HEK293 (cell line): ENCODE results near the gene SAMD14.
A peak's percentile ranks its signal among the peaks of the same experiment; 100 is the strongest.

ENCODE experiments used
- CTCF ChIA-PET: fragments of 350-600 bp; formaldehyde crosslinking; extraction: SDS; loops from one replicate; lab custom pipeline; 2021; ENCODE audit warnings: antibody characterized with exemption; lab: Yijun Ruan, JAX
- POLR2A ChIA-PET: fragments of 300-600 bp; formaldehyde crosslinking; extraction: SDS; loops from one replicate; lab custom pipeline; 2020; ENCODE audit warnings: antibody characterized with exemption, inconsistent platforms; lab: Yijun Ruan, JAX
- H3K27ac ChIP-seq: fragments of 200-500 bp; sonication (Bioruptor generic); 2 replicates; pipeline ENCODE4 v1.5.1; 2014; ENCODE audit warnings: low read depth, low read length, control low read depth, inconsistent platforms; ENCODE audit errors: extremely low read depth
- H3K36me3 ChIP-seq, 2 experiments: fragments of 200-500 bp in 1 of 2; sonication (Bioruptor generic) in 1 of 2; 1 replicate in 1 of 2; 2 replicates in 1 of 2; pipeline ENCODE4 v1.5.1; 2014 to 2017; ENCODE audit warnings: inconsistent platforms in 2 of 2, low read length in 2 of 2; ENCODE audit not compliant: control insufficient read depth in 2 of 2, insufficient read depth in 1 of 2
- H3K4me1 ChIP-seq: fragments of 200-500 bp; sonication (Bioruptor generic); 2 replicates; pipeline ENCODE4 v1.5.1; 2014; ENCODE audit warnings: mild to moderate bottlenecking, low read length, inconsistent platforms; ENCODE audit not compliant: control insufficient read depth, insufficient read depth
- H3K4me3 ChIP-seq: 2 replicates; pipeline ENCODE4 v1.5.1; 2011; ENCODE audit warnings: low read depth, mild to moderate bottlenecking, control low read depth, low read length, moderate library complexity
- H3K9me3 ChIP-seq: fragments of 200-500 bp; sonication (Bioruptor generic); 2 replicates; pipeline ENCODE4 v1.5.1; 2014; ENCODE audit warnings: low read depth, low read length, inconsistent platforms; ENCODE audit not compliant: control insufficient read depth, insufficient read depth
- ATF2 ChIP-seq: fragments of 450-650 bp; formaldehyde crosslinking; IDR thresholded peaks from 2 replicates; pipeline ENCODE4 v1.5.1; 2016; ENCODE audit warnings: missing biosample characterization, missing genetic modification characterization, low read depth
- BCL11A ChIP-seq: fragments of 450-650 bp; formaldehyde crosslinking; IDR thresholded peaks from 2 replicates; pipeline ENCODE4 v1.5.1; 2016; ENCODE audit warnings: low read depth, missing biosample characterization, missing genetic modification characterization
- GFI1B ChIP-seq: fragments of 450-650 bp; formaldehyde crosslinking; IDR thresholded peaks from 2 replicates; pipeline ENCODE4 v1.5.1; 2016; ENCODE audit warnings: missing biosample characterization, missing genetic modification characterization
- GLIS2 ChIP-seq: fragments of 450-650 bp; formaldehyde crosslinking; IDR thresholded peaks from 2 replicates; pipeline ENCODE4 v1.5.1; 2016; ENCODE audit warnings: missing biosample characterization, missing genetic modification characterization
- KLF1 ChIP-seq: fragments of 450-650 bp; formaldehyde crosslinking; IDR thresholded peaks from 2 replicates; pipeline ENCODE4 v1.5.1; 2016; ENCODE audit warnings: missing biosample characterization, missing genetic modification characterization
- KLF8 ChIP-seq: fragments of 450-650 bp; formaldehyde crosslinking; IDR thresholded peaks from 2 replicates; pipeline ENCODE4 v1.5.1; 2016; ENCODE audit warnings: missing biosample characterization, missing genetic modification characterization
- KLF9 ChIP-seq: fragments of 450-650 bp; formaldehyde crosslinking; IDR thresholded peaks from 2 replicates; pipeline ENCODE4 v1.5.1; 2016; ENCODE audit warnings: missing biosample characterization, missing genetic modification characterization, low read depth
- MYNN ChIP-seq: fragments of 450-650 bp; formaldehyde crosslinking; IDR thresholded peaks from 2 replicates; pipeline ENCODE4 v1.5.1; 2016; ENCODE audit warnings: missing biosample characterization, missing genetic modification characterization, borderline replicate concordance
- SALL2 ChIP-seq: fragments of 450-650 bp; formaldehyde crosslinking; IDR thresholded peaks from 2 replicates; pipeline ENCODE4 v1.5.0; 2017; ENCODE audit warnings: missing biosample characterization, mild to moderate bottlenecking, missing genetic modification characterization, borderline replicate concordance
- ZBTB11 ChIP-seq: fragments of 450-650 bp; formaldehyde crosslinking; conservative IDR thresholded peaks from 2 replicates; pipeline ENCODE4 v1.5.1; 2016; ENCODE audit warnings: low read depth, missing biosample characterization, missing genetic modification characterization
- ZEB2 ChIP-seq: fragments of 450-650 bp; formaldehyde crosslinking; IDR thresholded peaks from 2 replicates; pipeline ENCODE4 v1.5.1; 2016; ENCODE audit warnings: missing biosample characterization, missing genetic modification characterization
- ZFHX2 ChIP-seq: fragments of 450-650 bp; formaldehyde crosslinking; conservative IDR thresholded peaks from 2 replicates; pipeline ENCODE4 v1.5.1; 2016; ENCODE audit warnings: missing biosample characterization, missing genetic modification characterization
- ZFP3 ChIP-seq: fragments of 450-650 bp; formaldehyde crosslinking; IDR thresholded peaks from 2 replicates; pipeline ENCODE4 v1.5.1; 2016; ENCODE audit warnings: low read depth, missing biosample characterization, missing genetic modification characterization
- ZFP41 ChIP-seq: fragments of 450-650 bp; formaldehyde crosslinking; IDR thresholded peaks from 2 replicates; pipeline ENCODE4 v1.5.1; 2016; ENCODE audit warnings: missing biosample characterization, missing genetic modification characterization, borderline replicate concordance
- ZNF10 ChIP-seq: fragments of 450-650 bp; formaldehyde crosslinking; IDR thresholded peaks from 2 replicates; pipeline ENCODE4 v1.5.1; 2017; ENCODE audit warnings: missing biosample characterization, missing genetic modification characterization
- ZNF114 ChIP-seq: fragments of 450-650 bp; formaldehyde crosslinking; IDR thresholded peaks from 2 replicates; pipeline ENCODE4 v1.5.0; 2017; ENCODE audit warnings: missing biosample characterization, missing genetic modification characterization
- ZNF121 ChIP-seq: fragments of 450-650 bp; formaldehyde crosslinking; IDR thresholded peaks from 2 replicates; pipeline ENCODE4 v1.5.1; 2016; ENCODE audit warnings: missing biosample characterization, missing genetic modification characterization
- ZNF184 ChIP-seq: fragments of 450-650 bp; IDR thresholded peaks from 2 replicates; pipeline ENCODE4 v1.5.1; 2018; ENCODE audit warnings: missing biosample characterization, mild to moderate bottlenecking, missing genetic modification characterization
- ZNF19 ChIP-seq: fragments of 450-650 bp; formaldehyde crosslinking; IDR thresholded peaks from 2 replicates; pipeline ENCODE4; 2016; ENCODE audit warnings: missing biosample characterization, missing genetic modification characterization, low read depth
- ZNF239 ChIP-seq: fragments of 450-650 bp; formaldehyde crosslinking; IDR thresholded peaks from 2 replicates; pipeline ENCODE4 v1.5.1; 2016; ENCODE audit warnings: missing biosample characterization, missing genetic modification characterization
- ZNF302 ChIP-seq: fragments of 450-650 bp; formaldehyde crosslinking; IDR thresholded peaks from 2 replicates; pipeline ENCODE4 v1.5.1; 2016; ENCODE audit warnings: missing biosample characterization, missing genetic modification characterization, low read depth
- ZNF548 ChIP-seq: fragments of 450-650 bp; formaldehyde crosslinking; IDR thresholded peaks from 2 replicates; pipeline ENCODE4 v1.5.1; 2016; ENCODE audit warnings: missing biosample characterization, missing genetic modification characterization
- ZNF571 ChIP-seq: fragments of 450-650 bp; formaldehyde crosslinking; IDR thresholded peaks from 2 replicates; pipeline ENCODE4 v1.5.0; 2017; ENCODE audit warnings: missing biosample characterization, missing genetic modification characterization
- ZNF701 ChIP-seq: fragments of 450-650 bp; formaldehyde crosslinking; IDR thresholded peaks from 2 replicates; pipeline ENCODE4 v1.5.1; 2016; ENCODE audit warnings: missing biosample characterization, missing genetic modification characterization
- ZNF776 ChIP-seq: fragments of 450-650 bp; formaldehyde crosslinking; IDR thresholded peaks from 2 replicates; pipeline ENCODE4 v1.5.0; 2017; ENCODE audit warnings: missing biosample characterization, missing genetic modification characterization, borderline replicate concordance
- ZNF792 ChIP-seq: fragments of 450-650 bp; formaldehyde crosslinking; IDR thresholded peaks from 2 replicates; pipeline ENCODE4 v1.5.1; 2016; ENCODE audit warnings: missing biosample characterization, missing genetic modification characterization
- ZSCAN23 ChIP-seq: fragments of 450-650 bp; formaldehyde crosslinking; IDR thresholded peaks from 2 replicates; pipeline ENCODE4 v1.5.1; 2016; ENCODE audit warnings: missing biosample characterization, missing genetic modification characterization
- TF ChIP-seq, protein P1 (sequence below): fragments of 450-650 bp; formaldehyde crosslinking; IDR thresholded peaks from 2 replicates; pipeline ENCODE4 v1.5.1; 2016; ENCODE audit warnings: missing biosample characterization, missing genetic modification characterization
- TF ChIP-seq, protein P2 (sequence below): fragments of 450-650 bp; formaldehyde crosslinking; IDR thresholded peaks from 2 replicates; pipeline ENCODE4 v1.5.1; 2016; ENCODE audit warnings: missing biosample characterization, missing genetic modification characterization

SAMD14 gene

GRCh38 chr17:50129728-50130558 is at the start of gene SAMD14:
Gene SAMD14 (minus strand): TSS chr17:50130160. CDS start chr17:50124959, 5,201 bp downstream.
- peak within 1 kb of the TSS; percentile 35 for H3K4me3 ChIP-seq
- H3K36me3 ChIP-seq = peaks cover 0 to 19% of the 10 kb centered on the region in 2 experiments; a peak in 1 of 3 replicates
- ChIA-PET POLR2A (interaction anchor here (0.5 to 1.7 kb wide), 6 partner anchors 9 to 70 kb away, joined by 3 to 7 read pairs (median 5); no protein-coding TSS in a partner anchor), CTCF (interaction anchor here (0.6 to 2.0 kb wide), 7 partner anchors 9 to 37 kb away, joined by 4 to 23 read pairs (median 5); no protein-coding TSS in a partner anchor)
- no peaks in the 10 kb centered on the region for H3K4me1 ChIP-seq
- no peak within 1 kb of the TSS for H3K27ac ChIP-seq
- H3K9me3 ChIP-seq = no peaks in the 10 kb centered on the region
- TF ChIP-seq KLF8 (peak; percentile 50), ZNF701 (tag by site-specific recombination) (no peak), ZFHX2 (tag by site-specific recombination) (peak; percentile 88), ZNF114 (no peak), KLF9 (tag by site-specific recombination) (peak; percentile 57), ZNF302 (tag by site-specific recombination) (no peak), ZBTB11 (tag by site-specific recombination) (0 out of 2 replicates have a peak, but pooled peaks have one; percentile 3), ZNF776 (no peak), ZNF10 (tag by site-specific recombination) (no peak), GFI1B (tag by site-specific recombination) (no peak), ZNF548 (no peak), GLIS2 (peak; percentile 10), BCL11A (no peak), ZFP3 (no peak), ZSCAN23 (tag by site-specific recombination) (no peak), ZNF239 (tag by site-specific recombination) (no peak), ZNF121 (tag by site-specific recombination) (no peak), ZFP41 (tag by site-specific recombination) (no peak), ZNF184 (tag by site-specific recombination) (no peak), ZNF571 (no peak), MYNN (no peak), KLF1 (tag by site-specific recombination) (0 out of 2 replicates have a peak, but pooled peaks have one; percentile 35), ZEB2 (no peak), ZNF792 (tag by site-specific recombination) (no peak), SALL2 (tag by site-specific recombination) (no peak), ZNF19 (tag by site-specific recombination) (no peak), ATF2 (tag by site-specific recombination) (no peak)
- TF ChIP-seq, protein P1, sequence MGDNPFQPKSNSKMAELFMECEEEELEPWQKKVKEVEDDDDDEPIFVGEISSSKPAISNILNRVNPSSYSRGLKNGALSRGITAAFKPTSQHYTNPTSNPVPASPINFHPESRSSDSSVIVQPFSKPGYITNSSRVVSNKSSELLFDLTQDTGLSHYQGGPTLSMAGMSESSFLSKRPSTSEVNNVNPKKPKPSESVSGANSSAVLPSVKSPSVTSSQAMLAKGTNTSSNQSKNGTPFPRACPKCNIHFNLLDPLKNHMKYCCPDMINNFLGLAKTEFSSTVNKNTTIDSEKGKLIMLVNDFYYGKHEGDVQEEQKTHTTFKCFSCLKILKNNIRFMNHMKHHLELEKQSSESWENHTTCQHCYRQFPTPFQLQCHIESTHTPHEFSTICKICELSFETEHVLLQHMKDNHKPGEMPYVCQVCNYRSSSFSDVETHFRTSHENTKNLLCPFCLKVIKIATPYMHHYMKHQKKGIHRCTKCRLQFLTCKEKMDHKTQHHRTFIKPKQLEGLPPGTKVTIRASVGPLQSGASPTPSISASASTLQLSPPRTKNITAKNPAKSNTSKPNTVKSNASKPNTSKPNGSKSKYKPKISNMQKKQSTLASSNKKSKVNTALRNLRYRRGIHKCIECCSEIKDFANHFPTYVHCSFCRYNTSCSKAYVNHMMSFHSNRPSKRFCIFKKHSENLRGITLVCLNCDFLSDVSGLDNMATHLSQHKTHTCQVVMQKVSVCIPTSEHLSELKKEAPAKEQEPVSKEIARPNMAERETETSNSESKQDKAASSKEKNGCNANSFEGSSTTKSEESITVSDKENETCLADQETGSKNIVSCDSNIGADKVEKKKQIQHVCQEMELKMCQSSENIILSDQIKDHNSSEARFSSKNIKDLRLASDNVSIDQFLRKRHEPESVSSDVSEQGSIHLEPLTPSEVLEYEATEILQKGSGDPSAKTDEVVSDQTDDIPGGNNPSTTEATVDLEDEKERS = no peak
- TF ChIP-seq, protein P2, sequence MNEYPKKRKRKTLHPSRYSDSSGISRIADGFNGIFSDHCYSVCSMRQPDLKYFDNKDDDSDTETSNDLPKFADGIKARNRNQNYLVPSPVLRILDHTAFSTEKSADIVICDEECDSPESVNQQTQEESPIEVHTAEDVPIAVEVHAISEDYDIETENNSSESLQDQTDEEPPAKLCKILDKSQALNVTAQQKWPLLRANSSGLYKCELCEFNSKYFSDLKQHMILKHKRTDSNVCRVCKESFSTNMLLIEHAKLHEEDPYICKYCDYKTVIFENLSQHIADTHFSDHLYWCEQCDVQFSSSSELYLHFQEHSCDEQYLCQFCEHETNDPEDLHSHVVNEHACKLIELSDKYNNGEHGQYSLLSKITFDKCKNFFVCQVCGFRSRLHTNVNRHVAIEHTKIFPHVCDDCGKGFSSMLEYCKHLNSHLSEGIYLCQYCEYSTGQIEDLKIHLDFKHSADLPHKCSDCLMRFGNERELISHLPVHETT (tag by site-specific recombination) = no peak
